ENCODE results near the gene ZDBF2.
"Not testable (repeated sequence)": the region's sequence is repeated elsewhere in the genome, so short reads cannot be mapped to it uniquely, and the experiment has no call there.

Gene ZDBF2

DNA sequence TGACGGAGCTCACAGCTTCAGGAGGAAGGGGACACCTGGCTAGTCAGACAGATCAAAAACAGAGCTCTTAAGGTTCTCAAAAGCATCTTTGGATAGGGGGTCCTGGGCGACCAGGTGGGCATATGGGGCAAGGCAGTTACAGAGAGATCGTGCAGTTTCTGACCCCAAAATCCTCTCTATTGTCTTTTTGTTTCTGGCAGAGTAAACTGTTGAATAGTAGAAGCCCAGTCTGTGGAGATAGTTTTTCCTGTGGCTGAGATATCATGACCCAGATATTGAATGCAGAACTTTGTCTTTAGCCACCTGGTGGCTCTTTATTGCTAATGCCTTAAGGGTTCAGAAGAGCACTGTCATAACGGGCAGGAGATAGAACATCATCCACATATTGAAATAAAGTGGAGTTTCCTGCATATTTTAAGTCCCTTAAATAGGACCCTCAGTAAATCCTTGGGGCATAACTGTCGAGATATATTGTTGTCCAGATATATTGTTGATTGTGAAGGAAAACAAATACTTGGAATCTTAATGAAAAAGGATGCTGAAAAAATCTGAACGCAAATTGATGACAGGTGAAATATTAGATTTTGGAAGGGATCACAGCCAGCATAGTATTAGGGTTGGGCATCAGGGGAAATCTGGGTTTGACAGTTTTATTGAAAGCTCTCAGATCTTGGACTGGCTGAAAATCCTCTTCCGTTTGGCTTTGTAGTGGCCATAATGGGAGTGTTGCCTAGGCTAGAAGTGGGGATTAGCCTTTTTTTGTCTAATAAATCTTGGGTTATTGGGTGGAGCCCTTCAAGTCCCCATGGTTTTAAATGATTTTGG, 14.1 kb upstream of the ZDBF2 start:
- no peak for DNase-seq

DNA sequence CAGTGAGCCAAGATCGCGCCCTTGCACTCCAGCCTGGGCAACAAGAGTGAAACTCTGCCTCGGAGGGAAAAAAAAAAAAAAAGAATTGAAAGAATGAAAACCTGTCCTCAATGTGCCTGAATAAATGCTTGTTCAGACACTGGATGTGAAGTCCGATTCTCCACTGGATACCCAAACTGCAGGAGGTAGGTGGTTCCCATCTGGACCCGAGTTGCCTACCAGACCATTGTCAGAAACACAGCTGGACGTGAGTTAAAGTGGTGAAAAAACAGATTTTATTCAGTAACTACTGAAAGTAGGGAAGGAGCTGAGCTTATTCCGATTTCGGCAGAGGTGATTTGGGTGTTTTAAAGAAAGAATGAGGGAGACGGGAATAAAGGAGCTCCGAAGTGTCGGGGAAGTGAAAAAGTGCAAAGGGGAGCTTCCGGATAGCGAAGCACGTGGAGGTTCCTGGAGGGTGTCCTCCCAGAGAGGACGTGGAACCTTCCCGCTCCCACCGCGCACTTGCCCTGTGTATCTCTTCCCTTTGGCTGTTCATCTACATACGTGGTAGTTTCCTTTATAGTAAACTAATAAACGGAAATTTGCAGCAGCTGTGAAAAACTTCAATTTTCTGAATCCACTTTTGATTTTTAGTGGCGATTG, 10.4 kb upstream of the ZDBF2 start:
- DNase-seq, result no peak

DNA sequence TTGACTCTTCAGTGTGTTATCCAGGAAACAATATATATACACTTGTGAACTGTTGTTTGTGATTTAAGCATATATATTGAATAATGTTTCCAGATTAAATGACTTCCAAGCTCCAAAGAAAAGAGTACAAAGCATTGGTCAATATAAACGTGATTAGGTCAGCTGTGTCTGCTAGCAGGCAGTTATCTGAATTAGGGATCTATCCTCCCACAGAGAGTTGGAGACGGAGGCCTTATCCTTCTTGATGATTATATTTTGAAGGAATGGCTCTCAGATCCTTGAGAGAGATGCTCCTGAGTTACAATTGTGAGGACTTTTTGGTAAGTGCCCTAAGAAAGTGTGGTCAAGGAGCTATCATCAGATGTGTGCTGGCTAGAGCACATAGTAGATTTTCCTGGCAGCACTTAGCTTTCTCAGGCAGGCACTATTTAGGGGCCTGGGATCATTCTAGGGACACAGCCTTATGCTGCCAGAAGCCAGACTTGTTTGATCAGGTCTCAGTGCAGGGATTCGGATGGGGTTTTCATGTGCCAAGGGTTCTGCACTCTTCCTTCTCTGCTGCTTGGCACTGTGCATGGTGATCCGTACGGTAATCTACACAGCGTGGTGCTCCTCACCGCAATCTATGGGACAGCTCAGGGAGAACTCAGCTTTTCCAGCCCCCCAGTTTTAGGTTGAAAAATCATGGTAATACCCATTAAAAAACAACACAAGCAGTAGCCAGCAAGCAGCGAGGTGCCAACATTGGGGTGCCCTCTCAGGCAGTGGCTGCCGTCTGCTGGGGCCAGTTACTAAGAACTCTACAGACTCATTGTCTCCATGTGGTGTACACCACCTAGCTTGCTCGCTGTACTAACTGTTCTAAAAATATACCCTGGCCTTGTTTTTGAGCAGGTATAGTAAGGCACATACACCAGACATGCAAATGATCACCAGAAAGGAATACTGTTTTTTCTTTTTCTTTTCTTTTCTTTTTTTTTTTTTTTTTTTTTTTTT, 8.0 kb upstream of the ZDBF2 start:
- DNase-seq, result no peak

DNA sequence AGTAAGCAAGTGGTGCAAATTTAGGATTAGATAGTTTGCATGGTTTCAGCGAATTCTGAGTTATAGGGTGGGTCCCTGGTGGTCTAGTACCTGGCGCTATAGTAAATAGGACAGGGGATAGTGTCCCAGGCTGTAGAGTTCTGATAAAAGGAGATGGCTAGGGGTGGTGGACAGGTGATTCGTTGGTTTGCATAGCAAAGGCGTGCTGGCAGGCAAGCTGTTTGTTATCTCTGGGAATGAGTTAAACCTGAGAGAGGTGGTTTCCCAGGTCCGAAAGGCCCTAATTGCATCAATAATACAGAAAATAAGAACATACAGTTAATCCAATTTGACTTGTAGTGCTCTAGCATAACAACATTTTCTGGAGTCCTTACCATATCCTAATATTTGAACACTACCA, 6.9 kb upstream of the ZDBF2 start:
- no peak for DNase-seq

DNA sequence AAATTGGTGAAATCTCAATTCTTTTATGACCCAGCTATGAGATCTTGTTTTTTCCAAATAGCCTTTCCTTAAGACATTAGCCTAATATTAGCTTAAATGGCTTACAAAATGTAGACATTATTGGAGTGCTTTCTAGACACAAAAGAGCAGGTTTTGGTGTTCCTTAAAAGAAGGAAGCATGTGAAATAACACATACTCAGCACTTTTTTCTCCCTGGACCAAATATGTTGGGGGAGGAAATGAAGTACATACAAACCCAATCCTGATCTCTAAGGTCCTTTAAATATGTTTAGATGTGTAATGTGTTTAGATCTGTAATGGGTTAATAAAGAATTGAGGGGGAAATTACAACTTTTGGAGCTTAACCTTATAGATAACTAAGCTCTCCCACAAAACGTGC, 3.4 kb upstream of the ZDBF2 start:
- no peak for DNase-seq

DNA sequence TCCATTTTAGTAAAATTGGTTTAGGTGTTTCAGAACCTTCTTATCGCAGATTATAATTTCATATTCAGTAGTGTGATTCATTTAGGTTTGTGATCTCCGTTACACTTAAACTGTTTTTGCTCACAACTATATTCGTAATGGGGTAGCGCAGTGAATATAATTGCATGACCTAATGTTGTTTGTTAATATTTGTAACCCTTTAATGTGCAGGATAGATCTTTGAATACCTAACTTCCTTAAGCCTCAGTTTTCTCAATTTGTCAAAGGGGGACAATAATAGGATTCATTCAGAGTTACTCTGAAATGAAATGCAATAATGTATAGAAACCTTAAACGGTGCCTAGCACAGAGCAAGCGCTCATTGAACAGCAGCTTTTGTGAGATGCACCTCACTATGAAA, 558 bp upstream of the ZDBF2 start:
- DNase-seq, result no peak

DNA sequence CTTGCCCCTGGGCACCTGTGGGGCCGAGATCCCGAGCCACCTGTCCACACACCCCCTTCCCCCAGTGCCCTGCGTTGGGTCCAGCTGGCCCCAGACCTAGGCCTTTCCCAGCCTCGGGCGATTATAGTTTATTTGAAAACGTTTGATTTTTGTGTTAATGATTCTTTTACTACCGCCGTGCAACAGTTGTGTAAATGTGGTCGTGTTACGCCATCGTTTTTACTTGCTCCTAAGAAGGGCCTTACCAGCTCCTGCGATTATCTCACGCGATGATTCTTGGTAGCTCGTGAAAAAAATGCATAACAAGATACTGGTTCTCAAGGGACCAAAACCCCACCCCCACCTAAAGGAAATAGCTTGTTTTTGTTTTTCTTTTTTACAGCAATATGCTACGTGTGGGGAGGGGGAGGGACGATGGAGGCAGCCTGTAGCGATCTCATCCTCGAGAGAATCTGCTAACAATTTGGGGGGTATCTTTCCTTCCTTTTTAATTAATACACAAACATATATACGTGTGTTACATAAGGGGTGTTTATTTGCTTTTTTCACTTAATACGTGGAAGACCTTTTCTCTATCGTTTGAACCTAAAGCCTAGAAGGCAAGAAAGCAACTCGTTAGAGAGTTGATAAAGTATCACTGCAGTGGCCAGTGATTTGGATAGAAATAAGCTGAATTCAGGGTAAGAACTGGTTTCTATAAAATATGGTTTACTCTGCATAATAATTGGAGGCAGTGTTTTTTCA, 1.0 kb downstream of the ZDBF2 start:
- no peak for DNase-seq

DNA sequence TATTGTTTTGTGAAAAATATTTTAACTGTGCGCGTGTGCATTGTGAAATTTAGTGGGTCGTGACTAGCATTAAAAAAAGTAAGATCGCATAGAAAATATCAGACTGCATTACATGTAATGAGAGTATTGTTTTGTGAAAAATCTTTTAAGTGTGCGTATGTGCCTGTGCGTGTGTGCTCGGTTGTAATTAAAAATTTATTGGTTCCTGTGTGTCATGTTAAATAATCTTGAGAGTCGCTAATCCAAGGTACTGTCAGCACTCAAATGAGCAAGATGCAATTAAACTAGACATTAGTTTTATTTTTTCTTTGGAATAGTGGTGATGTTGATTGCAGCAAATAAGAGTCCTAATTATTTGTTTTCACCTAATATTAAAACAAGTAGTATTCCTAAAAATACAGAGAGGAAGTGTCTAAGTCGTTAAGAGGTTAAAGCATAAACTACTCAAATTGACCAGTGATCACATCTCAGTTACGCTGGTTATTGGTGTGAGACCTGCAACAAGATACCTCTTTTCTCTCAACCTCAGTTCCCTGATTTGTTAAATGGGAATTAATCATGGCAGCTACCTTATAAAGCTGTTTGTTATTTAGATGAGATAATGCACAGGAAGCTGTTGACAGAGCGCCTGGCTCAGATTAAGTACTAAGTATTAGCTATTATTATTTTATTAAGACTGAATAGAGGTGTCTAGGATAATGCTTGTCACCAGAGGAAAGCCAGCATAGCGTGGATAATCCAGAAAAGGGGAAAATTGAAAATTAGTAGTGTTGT, 1.9 kb downstream of the ZDBF2 start:
- no peak for DNase-seq

DNA sequence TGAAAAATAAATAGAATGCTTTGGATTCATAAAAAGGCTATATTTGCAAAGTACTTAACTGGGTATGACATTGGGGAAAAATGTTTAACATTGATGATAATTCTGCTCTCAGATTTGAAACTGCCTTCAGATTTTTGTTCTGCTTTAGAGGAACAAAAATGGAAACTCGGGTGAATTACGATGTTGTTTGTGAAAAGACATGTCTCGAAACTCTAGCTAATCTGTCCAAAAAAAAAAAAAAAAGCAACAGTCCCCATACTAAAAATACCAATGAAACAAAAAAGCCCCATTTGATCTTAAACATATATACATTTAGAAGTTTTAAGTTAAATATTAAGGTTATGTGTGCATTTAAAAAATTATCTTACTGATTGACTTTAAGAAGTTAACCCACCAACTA, 3.0 kb downstream of the ZDBF2 start:
- DNase-seq, result no peak

DNA sequence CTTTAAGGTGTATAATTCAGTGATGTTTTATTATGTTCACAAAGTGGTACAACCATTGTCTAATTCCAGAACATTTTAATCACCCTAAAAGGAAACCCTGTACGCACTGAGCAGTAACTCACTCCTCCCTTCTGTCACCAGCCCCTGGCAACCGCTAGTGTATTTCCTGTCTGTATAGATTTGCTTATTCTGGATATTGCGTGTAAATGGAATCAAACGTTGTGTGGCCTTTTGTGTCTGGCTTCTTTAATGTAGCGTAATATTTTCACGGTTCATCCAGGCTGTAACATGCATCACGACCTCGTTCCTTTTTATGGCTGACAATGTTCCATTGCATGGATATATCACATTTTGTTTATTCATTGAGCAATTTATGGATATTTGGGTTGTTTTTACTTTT, 8.3 kb downstream of the ZDBF2 start:
- DNase-seq, result no peak

DNA sequence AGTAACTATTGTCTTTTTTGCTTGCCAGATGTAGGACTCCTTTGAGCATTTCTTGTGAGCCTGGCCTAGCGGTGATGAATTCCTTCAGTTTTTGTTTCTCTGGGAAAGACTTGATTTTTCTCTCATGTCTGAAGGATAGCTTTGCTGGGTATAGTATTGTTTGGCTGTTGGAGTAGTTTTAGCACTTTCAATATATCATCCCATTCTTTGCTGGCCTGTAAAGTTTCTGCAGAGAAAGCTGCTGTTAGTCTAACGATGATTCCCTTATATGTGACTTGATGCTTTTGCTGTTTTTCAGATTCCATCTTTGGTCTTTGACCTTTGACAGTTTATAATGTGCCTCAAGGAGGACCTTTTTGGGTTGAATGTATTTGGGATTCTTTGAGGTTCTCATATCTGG, 12.7 kb downstream of the ZDBF2 start:
- no peak for DNase-seq

DNA sequence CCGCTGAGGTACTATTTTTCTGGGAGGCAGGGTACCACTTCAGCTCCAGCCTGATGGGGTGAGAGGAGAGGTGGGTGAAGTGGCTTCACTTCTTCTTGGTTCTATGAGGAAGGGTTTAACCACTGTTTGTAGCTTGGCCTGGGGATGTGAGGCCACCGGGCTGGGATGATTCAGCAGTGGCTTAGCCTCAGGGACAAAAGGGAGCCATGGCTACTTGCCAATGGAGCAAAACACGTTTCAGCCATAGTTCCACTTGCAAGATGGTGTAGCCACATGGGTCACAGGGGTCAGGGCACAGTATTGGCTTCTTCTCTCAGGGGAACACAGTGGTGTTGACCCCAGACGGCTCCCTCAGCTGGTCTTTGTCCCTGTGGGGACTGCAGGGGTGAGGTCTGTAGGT, 14.9 kb downstream of the ZDBF2 start:
- DNase-seq, result no peak

DNA sequence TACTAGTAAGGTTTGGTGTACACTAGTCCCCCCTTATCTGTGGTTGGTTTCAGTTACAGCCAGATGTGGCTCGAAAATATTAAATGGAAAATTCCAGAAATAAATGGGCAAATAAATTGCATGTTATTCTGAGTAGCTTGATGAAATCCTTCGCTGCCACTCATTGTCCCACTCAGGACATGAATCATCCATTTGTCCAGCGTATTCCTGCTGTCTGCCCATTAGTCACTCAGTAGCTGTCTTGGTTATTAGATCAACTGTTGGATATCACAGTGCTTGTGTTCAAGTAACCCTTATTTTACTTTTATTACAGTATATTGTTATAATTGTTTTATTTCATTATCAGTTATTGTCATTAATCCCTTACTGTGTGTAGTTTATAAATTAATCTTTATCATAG, 21.7 kb downstream of the ZDBF2 start:
- DNase-seq, result no peak

DNA sequence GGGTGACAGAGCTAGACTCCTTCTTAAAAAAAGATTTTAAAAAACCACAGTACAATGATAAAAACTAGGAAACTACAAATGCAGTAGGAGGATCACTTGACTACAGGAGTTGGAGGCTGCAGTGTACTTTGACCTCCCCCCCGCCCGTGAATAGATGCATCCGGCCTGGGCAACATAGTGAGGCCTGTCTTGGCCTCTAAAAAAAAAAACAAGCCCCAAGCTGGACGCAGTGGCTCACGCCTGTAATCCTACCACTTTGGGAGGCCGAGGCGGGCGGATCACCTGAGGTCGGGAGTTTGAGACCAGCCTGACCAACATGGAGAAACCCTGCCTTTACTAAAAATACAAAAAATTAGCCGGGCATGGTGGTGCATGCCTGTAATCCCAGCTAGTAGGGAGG, 25.1 kb downstream of the ZDBF2 start:
- DNase-seq, result not testable (repeated sequence)

DNA sequence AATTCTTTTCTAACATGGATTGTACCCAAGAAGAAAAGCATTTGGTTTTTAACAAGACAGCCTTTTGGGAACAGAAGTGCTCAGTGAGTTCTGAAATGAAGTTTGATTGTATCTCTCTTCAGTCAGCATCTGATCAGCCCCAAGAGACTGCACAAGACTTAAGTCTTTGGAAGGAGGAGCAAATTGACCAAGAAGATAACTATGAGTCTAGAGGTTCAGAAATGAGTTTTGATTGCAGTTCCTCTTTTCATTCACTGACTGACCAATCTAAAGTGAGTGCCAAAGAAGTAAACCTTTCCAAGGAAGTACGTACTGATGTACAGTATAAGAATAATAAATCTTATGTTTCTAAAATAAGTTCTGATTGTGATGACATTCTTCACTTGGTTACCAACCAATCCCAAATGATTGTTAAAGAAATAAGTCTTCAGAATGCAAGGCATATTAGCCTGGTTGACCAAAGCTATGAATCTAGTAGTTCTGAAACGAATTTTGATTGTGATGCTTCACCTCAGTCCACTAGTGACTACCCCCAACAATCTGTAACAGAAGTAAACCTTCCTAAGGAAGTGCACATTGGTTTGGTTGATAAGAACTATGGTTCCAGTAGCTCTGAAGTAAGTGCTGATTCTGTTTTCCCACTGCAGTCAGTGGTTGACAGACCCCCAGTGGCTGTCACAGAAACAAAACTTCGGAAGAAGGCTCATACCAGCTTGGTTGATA, 31.2 kb downstream of the ZDBF2 start:
- no peak for DNase-seq

DNA sequence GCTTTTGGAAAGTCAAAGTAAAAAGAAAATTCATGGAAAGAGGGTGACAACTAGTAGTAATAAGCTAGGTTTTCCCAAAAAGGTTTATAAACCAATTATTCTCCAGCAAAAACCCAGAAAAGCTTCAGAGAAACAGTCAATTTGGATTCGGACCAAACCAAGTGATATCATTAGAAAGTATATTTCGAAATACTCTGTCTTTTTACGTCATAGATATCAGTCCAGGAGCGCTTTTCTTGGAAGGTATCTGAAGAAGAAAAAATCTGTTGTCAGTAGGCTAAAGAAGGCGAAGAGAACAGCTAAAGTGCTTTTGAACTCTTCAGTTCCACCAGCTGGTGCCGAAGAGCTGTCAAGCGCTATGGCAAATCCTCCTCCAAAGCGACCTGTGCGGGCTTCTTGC, 36.6 kb downstream of the ZDBF2 start:
- DNase-seq, result no peak

DNA sequence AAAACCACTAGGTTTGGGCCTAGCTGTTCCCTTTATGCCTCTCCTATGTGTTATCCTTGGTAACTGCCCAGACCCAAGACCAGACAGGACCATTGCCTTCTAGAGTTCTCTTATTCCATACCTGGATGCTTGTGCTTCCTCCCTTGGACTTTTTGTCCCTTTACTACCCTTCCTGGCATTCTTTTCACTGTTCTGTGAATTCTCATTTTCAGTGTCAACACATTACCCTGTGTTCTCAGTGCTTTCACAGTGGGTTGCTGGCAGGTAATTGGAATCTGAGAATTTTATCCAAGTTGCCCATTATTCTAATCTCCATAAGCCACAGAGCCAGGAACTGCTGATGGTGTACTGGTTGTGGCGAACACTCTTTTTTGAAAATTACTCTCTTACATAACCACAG, 41.7 kb downstream of the ZDBF2 start:
- DNase-seq, result no peak

DNA sequence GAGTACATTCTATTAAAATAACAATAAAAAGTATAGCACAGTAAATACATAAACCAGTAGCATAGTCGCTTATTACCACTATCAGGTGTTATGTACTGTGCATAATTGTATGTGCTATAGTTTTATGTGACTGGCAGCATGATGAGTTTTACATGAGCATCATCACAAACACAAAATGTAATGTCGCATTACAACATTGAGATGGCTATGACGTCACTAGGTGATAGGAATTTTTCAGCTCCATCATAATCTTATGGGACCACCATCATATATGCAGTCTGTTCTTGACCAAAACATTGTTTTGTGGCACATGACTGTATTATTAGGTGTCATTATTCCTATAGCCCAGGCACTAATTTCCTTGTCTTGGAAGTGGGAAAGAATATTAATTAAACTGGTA, 48.6 kb downstream of the ZDBF2 start:
- DNase-seq, result no peak

DNA sequence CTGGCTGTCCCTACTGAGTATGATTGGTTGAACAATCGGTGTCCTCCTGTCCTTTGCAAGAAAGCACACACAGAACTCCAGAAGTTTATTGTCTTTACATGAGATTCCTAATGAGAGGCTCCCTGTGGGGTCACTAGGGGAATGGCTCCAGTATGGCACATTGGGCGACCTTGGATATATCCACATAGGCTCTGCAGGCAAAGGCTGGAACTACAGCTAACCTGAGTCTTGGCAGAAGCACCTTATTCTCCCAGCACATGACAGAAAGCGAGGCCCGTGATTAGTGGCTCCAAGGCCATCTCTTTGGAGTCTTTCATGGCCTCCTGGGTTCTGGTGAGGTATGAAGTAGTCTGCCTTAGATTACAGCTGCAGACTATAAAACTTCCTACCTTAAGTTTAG, 49.0 kb downstream of the ZDBF2 start:
- no peak for DNase-seq

DNA sequence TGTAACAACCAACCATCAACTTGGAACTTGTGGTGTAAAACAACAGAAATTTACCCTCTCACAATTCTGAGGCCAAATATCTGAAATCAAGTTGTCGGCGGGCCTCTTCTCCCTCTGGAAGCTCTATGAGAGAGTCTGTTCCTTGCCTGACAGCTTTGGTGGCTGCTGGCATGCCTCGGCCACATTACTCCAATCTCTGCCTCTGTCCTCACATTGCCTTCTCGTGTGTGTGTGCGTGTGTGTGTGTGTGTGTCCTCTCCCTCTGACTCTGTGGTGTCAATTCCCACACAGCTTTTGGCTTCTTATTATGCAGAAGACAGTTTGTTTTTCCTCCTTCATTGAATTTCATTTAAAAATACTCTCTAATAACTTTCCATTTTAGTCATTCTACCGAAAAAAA, 50.4 kb downstream of the ZDBF2 start:
- DNase-seq, result no peak

DNA sequence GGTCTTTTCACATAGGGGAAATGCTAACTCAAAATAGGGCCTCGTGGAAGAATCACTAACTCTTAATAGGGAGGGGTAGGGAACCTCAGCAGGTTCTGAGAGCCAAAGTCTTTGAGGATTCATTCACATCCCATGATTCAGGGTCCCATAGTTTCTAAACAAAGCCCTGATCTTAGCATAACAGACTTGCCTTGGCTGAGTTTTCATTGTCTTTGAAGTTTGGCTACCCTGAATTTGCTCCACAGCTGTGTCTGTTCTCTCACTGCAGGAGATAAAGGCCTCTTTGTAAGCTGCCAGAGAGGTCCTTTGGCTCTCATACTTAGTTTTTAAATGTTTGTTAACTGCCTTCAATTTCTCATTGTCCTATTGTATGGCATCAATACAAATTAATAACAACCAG, 54.5 kb downstream of the ZDBF2 start:
- DNase-seq, result no peak
